ENCODE measurements around the gene KIRREL1. TPM values are rescaled to one million over a fixed set of nuclear protein-coding genes. Genes with fewer than 3 reads are reported as not detected.

KIRREL1 gene
- total RNA-seq, 1 experiment from 2014 or later = 45.4 TPM

- H3K36me3 Mint-ChIP-seq (ENCODE audit: insufficient read depth, unreplicated experiment) = no peaks in the 10 kb centered on the region
- intact Hi-C loops (cut with micrococcal nuclease; ENCODE audit: unreplicated experiment) = no loop called here
- H3K4me1 ChIP-seq = peaks cover 14% of the 10 kb centered on the region
- H3K27me3 ChIP-seq (replicated peaks; ENCODE audit: control insufficient read depth, insufficient read depth, low read length) = no peaks in the 10 kb centered on the region
- H3K9me3 ChIP-seq = no peaks in the 10 kb centered on the region
- TF ChIP-seq CTCF (IDR thresholded peaks at IDR 0.05; ENCODE audit: insufficient read depth in 1 of 2, low read depth in 1 of 2, low read length in 1 of 2, severe bottlenecking in 1 of 2, unreplicated experiment in 1 of 2) = no peak
- no peaks in the 10 kb centered on the region for H3K36me3 ChIP-seq (ENCODE audit: control insufficient read depth, insufficient read depth, low read length)
- H3K4me3 Mint-ChIP-seq (ENCODE audit: unreplicated experiment) = no peak overlapping the region
- no TSS peak for BruUV-seq (replicated peaks)
- POLR2A ChIA-PET = no interaction called here
- H3K9me3 Mint-ChIP-seq (ENCODE audit: unreplicated experiment) = no peaks in the 10 kb centered on the region
- peaks cover 5% of the 10 kb centered on the region for H3K27me3 Mint-ChIP-seq (ENCODE audit: insufficient read depth, unreplicated experiment)
- CTCF ChIA-PET = no interaction called here
- peaks cover 6% of the 10 kb centered on the region for H3K4me1 Mint-ChIP-seq (ENCODE audit: low read depth, unreplicated experiment)
- H3K27ac Mint-ChIP-seq (ENCODE audit: unreplicated experiment) = no peak overlapping the region
- no peak overlapping the region for H3K4me3 ChIP-seq (ENCODE audit: low read depth, low read length)
- DNase-seq = no peak
Observed at GRCh38 chr1:157956732-157957131, 36.7 kb upstream of the KIRREL1 start.

DNA sequence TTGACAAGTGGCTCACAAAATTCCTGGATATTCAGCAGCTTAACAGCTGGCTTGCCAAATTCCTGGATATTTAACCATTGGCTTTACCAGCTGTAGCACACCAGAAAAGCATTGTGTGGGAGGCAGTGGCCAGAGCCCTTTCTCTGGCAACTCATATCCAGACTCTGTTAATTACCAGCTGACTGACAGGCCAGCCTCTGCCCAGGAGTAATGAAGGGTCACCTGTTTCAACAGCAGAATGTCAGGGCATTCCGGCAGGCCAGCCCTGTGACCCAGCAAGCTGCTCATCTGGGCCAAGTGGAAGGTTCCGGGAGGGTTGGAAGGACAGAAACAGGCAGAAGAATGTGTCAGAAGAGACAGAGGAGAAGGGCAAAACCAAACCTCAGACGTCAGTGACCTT, 35.2 kb upstream of the KIRREL1 start:
- no peaks in the 10 kb centered on the region for H3K4me1 ChIP-seq
- no peaks in the 10 kb centered on the region for H3K27me3 ChIP-seq (replicated peaks; ENCODE audit: control insufficient read depth, insufficient read depth, low read length)
- Mint-ChIP-seq H3K27me3 (ENCODE audit: insufficient read depth, unreplicated experiment) (peaks cover 5% of the 10 kb centered on the region), H3K27ac (ENCODE audit: unreplicated experiment) (no peak overlapping the region), H3K36me3 (ENCODE audit: insufficient read depth, unreplicated experiment) (no peaks in the 10 kb centered on the region), H3K9me3 (ENCODE audit: unreplicated experiment) (no peaks in the 10 kb centered on the region), H3K4me1 (ENCODE audit: low read depth, unreplicated experiment) (peaks cover 10% of the 10 kb centered on the region), H3K4me3 (ENCODE audit: unreplicated experiment) (no peak overlapping the region)
- no peak for TF ChIP-seq CTCF (IDR thresholded peaks at IDR 0.05; ENCODE audit: insufficient read depth in 1 of 2, low read depth in 1 of 2, low read length in 1 of 2, severe bottlenecking in 1 of 2, unreplicated experiment in 1 of 2)
- no peaks in the 10 kb centered on the region for H3K36me3 ChIP-seq (ENCODE audit: control insufficient read depth, insufficient read depth, low read length)
- CTCF ChIA-PET = interaction anchor here (2.2 kb wide), 1 partner anchor 163 kb away, joined by 7 read pairs; no protein-coding TSS in a partner anchor
- no peak for DNase-seq
- no TSS peak for BruUV-seq (replicated peaks)
- no peaks in the 10 kb centered on the region for H3K9me3 ChIP-seq
- intact Hi-C loops (cut with micrococcal nuclease; ENCODE audit: unreplicated experiment) = no loop called here
- POLR2A ChIA-PET = no interaction called here
- no peak overlapping the region for H3K4me3 ChIP-seq (ENCODE audit: low read depth, low read length)

- no peak for TF ChIP-seq CTCF (IDR thresholded peaks at IDR 0.05; ENCODE audit: insufficient read depth in 1 of 2, low read depth in 1 of 2, low read length in 1 of 2, severe bottlenecking in 1 of 2, unreplicated experiment in 1 of 2)
- peaks cover 11% of the 10 kb centered on the region for H3K4me1 ChIP-seq
- no TSS peak for BruUV-seq (replicated peaks)
- H3K27me3 Mint-ChIP-seq (ENCODE audit: insufficient read depth, unreplicated experiment) = peaks cover 5% of the 10 kb centered on the region
- H3K4me3 Mint-ChIP-seq (ENCODE audit: unreplicated experiment) = no peak overlapping the region
- CTCF ChIA-PET = interaction anchor here (7.4 kb wide), 1 partner anchor 163 kb away, joined by 106 read pairs; no protein-coding TSS in a partner anchor
- no peak for DNase-seq
- intact Hi-C loops (cut with micrococcal nuclease; ENCODE audit: unreplicated experiment) = no loop called here
- no peak overlapping the region for H3K4me3 ChIP-seq (ENCODE audit: low read depth, low read length)
- no peaks in the 10 kb centered on the region for H3K9me3 ChIP-seq
- H3K27ac Mint-ChIP-seq (ENCODE audit: unreplicated experiment) = no peak overlapping the region
- no peaks in the 10 kb centered on the region for H3K36me3 Mint-ChIP-seq (ENCODE audit: insufficient read depth, unreplicated experiment)
- H3K27me3 ChIP-seq (replicated peaks; ENCODE audit: control insufficient read depth, insufficient read depth, low read length) = no peaks in the 10 kb centered on the region
- POLR2A ChIA-PET = no interaction called here
- H3K9me3 Mint-ChIP-seq (ENCODE audit: unreplicated experiment) = no peaks in the 10 kb centered on the region
- H3K36me3 ChIP-seq (ENCODE audit: control insufficient read depth, insufficient read depth, low read length) = no peaks in the 10 kb centered on the region
- peaks cover 18% of the 10 kb centered on the region for H3K4me1 Mint-ChIP-seq (ENCODE audit: low read depth, unreplicated experiment)
Observed at GRCh38 chr1:157959750-157960149, 33.7 kb upstream of the KIRREL1 start.
